Suprapubic skin (tissue), 4 donors: Measurements from ENCODE around the gene HSD17B11. TPM values are rescaled to one million over a fixed set of nuclear protein-coding genes. Genes with fewer than 3 reads are reported as not detected.
A peak's percentile ranks its signal among the peaks of the same experiment; 100 is the strongest.
"Not testable (repeated sequence)": the region's sequence is repeated elsewhere in the genome, so short reads cannot be mapped to it uniquely, and the experiment has no call there.

Source experiments
- DNase-seq, 2 donors: peaks; one replicate each; pipeline ENCODE4 v3.0.0-alpha.2; 2019; ENCODE audit warnings: low spot score in 2 of 2
- H3K27ac ChIP-seq: fragments of 200-600 bp; sonication (generic); one replicate; pipeline ENCODE4 v1.5.1; 2019
- H3K27me3 ChIP-seq: fragments of 200-600 bp; sonication (generic); one replicate; pipeline ENCODE4 v1.5.1; 2019
- H3K36me3 ChIP-seq: fragments of 200-600 bp; sonication (generic); one replicate; pipeline ENCODE4 v1.5.1; 2019
- H3K4me1 ChIP-seq: fragments of 200-600 bp; sonication (generic); one replicate; pipeline ENCODE4 v1.5.1; 2019
- H3K4me3 ChIP-seq: fragments of 200-600 bp; sonication (generic); one replicate; pipeline ENCODE4 v1.5.1; 2019; ENCODE audit warnings: mild to moderate bottlenecking
- H3K9me3 ChIP-seq: fragments of 200-600 bp; sonication (generic); one replicate; pipeline ENCODE4 v1.5.1; 2019
- EP300 ChIP-seq: sonication (generic); formaldehyde crosslinking; IDR thresholded peaks from one replicate; pipeline ENCODE4 v1.6.1; 2017; ENCODE audit warnings: antibody characterized with exemption
- POLR2A ChIP-seq, 2 donors: fragments of 450-650 bp; IDR thresholded peaks; one replicate each; pipeline ENCODE4 v1.6.1; 2017; ENCODE audit warnings: antibody characterized with exemption in 2 of 2, mild to moderate bottlenecking in 2 of 2, moderate library complexity in 2 of 2
- POLR2AphosphoS5 ChIP-seq, 3 donors: sonication (generic); formaldehyde crosslinking; IDR thresholded peaks; one replicate each; pipeline ENCODE4 v1.6.1; 2017; ENCODE audit warnings: antibody characterized with exemption in 3 of 3
- WGBS: methylation state at CpG from one replicate; pipeline ENCODE4 v1.1.5; 2018; 5-methylcytosine and 5-hydroxymethylcytosine counted together
- total RNA-seq, 4 donors: library from RNA; depleted of rRNA; stranded (reverse); fragments of >200 nt; gene quantifications; one replicate each; pipeline ENCODE4 v1.1.0, GENCODE V29; 2016
- TF ChIP-seq, protein P1 (sequence below), 2 donors: fragments of 200-600 bp in 1 of 2; fragments of 450-650 bp in 1 of 2; sonication (generic) in 1 of 2; IDR thresholded peaks; one replicate each; pipeline ENCODE4 v1.5.1; 2016 to 2019; ENCODE audit warnings: antibody characterized with exemption in 2 of 2, mild to moderate bottlenecking in 1 of 2, moderate library complexity in 1 of 2

HSD17B11 gene
- total RNA-seq, 4 donors from 2014 or later, result 11.3 to 34.4 (median 21.4) TPM

DNA sequence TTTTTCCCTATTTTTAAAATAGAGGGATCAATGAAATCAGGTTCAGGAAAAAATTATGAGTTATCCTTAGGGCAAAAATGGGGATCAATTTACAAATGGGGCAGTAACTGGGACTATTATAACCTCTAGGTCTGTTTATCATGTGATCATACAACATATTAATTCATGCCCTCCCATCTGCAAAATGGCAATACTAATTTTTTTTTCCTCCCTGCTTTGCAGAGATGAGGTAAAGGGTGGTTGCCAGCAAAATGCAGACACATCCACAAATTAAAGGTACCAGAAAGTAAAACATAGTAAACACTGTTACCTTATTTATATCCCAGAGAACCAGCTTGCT, 467 bp downstream of the HSD17B11 start:
- Histone ChIP-seq H3K4me1 (peaks cover 11% of the 10 kb centered on the region), H3K36me3 (no peaks in the 10 kb centered on the region), H3K9me3 (no peaks in the 10 kb centered on the region), H3K27me3 (no peaks in the 10 kb centered on the region), H3K4me3 (peak overlapping the region; percentile 68), H3K27ac (peak overlapping the region; percentile 79)
- TF ChIP-seq, protein P1, sequence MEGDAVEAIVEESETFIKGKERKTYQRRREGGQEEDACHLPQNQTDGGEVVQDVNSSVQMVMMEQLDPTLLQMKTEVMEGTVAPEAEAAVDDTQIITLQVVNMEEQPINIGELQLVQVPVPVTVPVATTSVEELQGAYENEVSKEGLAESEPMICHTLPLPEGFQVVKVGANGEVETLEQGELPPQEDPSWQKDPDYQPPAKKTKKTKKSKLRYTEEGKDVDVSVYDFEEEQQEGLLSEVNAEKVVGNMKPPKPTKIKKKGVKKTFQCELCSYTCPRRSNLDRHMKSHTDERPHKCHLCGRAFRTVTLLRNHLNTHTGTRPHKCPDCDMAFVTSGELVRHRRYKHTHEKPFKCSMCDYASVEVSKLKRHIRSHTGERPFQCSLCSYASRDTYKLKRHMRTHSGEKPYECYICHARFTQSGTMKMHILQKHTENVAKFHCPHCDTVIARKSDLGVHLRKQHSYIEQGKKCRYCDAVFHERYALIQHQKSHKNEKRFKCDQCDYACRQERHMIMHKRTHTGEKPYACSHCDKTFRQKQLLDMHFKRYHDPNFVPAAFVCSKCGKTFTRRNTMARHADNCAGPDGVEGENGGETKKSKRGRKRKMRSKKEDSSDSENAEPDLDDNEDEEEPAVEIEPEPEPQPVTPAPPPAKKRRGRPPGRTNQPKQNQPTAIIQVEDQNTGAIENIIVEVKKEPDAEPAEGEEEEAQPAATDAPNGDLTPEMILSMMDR (IDR thresholded peaks at IDR 0.05), result no peak
- TF ChIP-seq POLR2A (IDR thresholded peaks at IDR 0.05), result no peak
- TF ChIP-seq EP300, result no peak
- TF ChIP-seq POLR2AphosphoS5 (IDR thresholded peaks at IDR 0.05), result no peak
- DNase-seq, result no peak

DNA sequence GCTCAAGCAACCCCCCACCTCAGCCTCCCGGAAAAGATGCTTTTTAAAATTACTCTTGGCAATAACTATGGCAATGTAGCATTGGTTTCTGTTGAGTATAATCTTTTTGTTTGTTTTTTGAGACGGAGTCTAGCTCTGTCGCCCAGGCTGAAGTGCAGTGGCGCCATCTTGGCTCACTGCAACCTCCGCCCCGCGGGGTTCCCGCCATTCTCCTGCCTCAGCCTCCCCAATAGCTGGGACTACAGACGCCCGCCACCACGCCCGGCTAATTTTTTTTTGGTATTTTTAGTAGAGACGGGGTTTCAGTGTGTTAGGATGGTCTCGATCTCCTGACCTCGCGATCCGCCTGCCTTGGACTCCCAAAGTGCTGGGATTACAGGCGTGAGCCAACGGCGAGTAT, 933 bp downstream of the HSD17B11 start:
- H3K4me1 ChIP-seq, result peaks cover 11% of the 10 kb centered on the region
- DNase-seq, H3K27me3 ChIP-seq, H3K36me3 ChIP-seq, H3K9me3 ChIP-seq, H3K27ac ChIP-seq: not testable (repeated sequence)
- 79% methylated on average over 20 of the region's 20 CpGs for WGBS
- H3K4me3 ChIP-seq, result peak overlapping the region; percentile 68

DNA sequence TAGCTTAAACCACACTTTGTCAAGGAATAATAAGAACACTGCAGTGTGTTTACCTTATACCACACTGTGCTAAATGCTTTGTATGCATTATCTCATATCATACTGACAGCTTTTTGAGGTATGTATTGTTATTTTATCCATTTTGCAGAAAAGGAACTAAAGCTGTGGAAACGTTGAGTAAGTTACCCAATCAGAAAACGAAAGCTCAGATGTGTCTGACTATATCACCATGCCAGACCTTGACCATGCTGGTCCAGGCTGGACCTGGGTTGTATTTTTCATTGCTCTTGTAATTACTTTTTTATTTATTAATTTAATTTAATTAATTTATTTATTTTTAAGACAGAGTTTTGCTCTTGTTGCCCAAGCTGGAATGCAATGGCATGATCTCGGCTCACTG, 2.1 kb downstream of the HSD17B11 start:
- 89% methylated on average over 3 of the region's 3 CpGs for WGBS
- no peak overlapping the region for H3K27ac ChIP-seq
- H3K4me3 ChIP-seq, result peak overlapping the region; percentile 68

DNA sequence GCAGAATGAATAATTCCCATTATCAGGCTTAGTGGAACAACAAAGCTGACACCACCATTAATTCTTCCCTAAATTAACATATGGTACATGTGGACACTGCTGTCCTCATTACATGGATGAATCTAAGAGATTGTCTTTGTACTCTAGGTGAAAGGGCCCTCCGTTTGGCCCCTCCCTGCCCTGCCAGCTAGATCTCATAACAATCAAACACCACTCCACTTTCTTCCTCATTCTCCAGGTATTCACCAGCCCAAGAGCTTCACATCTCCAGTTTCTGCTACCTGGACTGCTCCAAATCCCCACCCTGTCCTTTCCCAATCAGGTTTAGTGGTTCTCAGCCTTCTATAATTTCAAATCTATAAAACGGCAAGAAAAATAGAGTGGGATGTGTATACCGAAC, 3.8 kb downstream of the HSD17B11 start:
- no peak for DNase-seq
- Histone ChIP-seq H3K27me3 (no peaks in the 10 kb centered on the region), H3K4me1 (peaks cover 11% of the 10 kb centered on the region), H3K27ac (no peak overlapping the region), H3K36me3 (no peaks in the 10 kb centered on the region), H3K9me3 (no peaks in the 10 kb centered on the region), H3K4me3 (no peak overlapping the region)
- no peak for TF ChIP-seq EP300
- TF ChIP-seq POLR2AphosphoS5 (IDR thresholded peaks at IDR 0.05), result no peak
- TF ChIP-seq, protein P1 (IDR thresholded peaks at IDR 0.05), result no peak
- TF ChIP-seq POLR2A (IDR thresholded peaks at IDR 0.05), result no peak
- 95% methylated on average over 3 of the region's 3 CpGs for WGBS

More for the DNA sequence above, 2.1 kb downstream of the HSD17B11 start:
- H3K27me3 ChIP-seq, result no peaks in the 10 kb centered on the region
- H3K9me3 ChIP-seq, result no peaks in the 10 kb centered on the region
- no peaks in the 10 kb centered on the region for H3K36me3 ChIP-seq
- DNase-seq, result no peak
- peaks cover 11% of the 10 kb centered on the region for H3K4me1 ChIP-seq
- TF ChIP-seq, protein P1 (IDR thresholded peaks at IDR 0.05), result no peak
- TF ChIP-seq POLR2AphosphoS5 (IDR thresholded peaks at IDR 0.05) (no peak), EP300 (no peak), POLR2A (IDR thresholded peaks at IDR 0.05) (no peak)

DNA sequence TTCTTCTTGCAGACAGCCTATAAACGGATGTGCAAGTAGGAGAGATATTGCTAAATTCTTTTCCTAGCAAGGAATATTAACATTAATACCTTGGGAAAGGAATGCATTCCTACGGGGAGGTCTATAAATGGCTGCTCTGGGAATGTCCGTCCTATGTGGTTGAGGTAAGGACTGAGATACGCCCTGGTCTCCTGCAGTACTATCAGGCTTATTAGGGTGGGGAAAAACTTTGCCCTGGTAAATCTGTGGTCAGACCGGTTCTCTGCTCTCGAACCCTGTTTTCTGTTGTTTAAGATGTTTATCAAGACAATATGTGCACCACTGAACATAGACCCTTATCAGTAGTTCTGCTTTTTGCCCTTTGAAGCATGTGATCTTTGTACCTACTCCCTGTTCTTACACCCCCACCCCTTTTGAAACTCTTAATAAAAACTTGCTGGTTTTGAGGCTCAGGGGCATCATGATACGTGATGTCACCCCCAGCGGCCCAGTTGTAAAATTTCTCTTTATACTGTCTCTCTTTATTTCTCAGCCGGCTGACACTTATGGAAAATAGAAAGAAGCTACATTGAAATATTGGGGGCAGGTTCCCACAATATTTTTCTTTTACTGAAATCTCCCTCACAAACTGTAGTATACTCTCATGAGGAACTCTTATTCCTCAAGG, 6.4 kb downstream of the HSD17B11 start:
- H3K4me1 ChIP-seq, result not testable (repeated sequence)
- WGBS, result 95% methylated on average over 9 of the region's 9 CpGs

DNA sequence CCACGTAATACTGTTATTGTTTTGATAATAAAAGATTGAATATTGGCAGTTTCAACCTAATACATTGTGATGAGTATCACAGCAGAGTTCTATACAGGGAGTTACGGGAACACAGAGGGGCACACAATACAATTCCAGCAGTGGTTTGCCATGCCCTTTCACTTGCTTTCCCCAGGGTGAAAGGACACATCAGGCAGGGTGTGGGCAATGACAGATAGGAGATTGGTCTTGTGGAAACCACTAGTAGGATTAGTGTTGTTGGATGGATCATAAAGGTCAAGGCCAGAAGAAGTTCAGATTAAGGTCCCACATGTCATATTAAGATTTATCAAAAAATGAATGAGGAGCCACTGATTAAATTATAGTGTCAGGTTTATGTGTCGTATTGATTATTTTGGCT, 8.1 kb downstream of the HSD17B11 start:
- 93% methylated on average over 3 of the region's 3 CpGs for WGBS
- Histone ChIP-seq H3K36me3 (peaks cover 15% of the 10 kb centered on the region), H3K27ac (no peak overlapping the region), H3K4me3 (no peak overlapping the region), H3K27me3 (no peaks in the 10 kb centered on the region), H3K9me3 (no peaks in the 10 kb centered on the region), H3K4me1 (no peaks in the 10 kb centered on the region)
- DNase-seq, result no peak
- TF ChIP-seq, protein P1 (IDR thresholded peaks at IDR 0.05), result no peak
- TF ChIP-seq POLR2A (IDR thresholded peaks at IDR 0.05) (no peak), POLR2AphosphoS5 (IDR thresholded peaks at IDR 0.05) (no peak), EP300 (no peak)

More for the DNA sequence above, 6.4 kb downstream of the HSD17B11 start:
- not testable (repeated sequence) for H3K27ac ChIP-seq, H3K27me3 ChIP-seq, H3K9me3 ChIP-seq, DNase-seq, H3K4me3 ChIP-seq
- H3K36me3 ChIP-seq, result peaks cover 15% of the 10 kb centered on the region
